H9 (cell line): ENCODE results near the gene HOXD12. TPM values are rescaled to one million over a fixed set of nuclear protein-coding genes. Genes with fewer than 3 reads are reported as not detected.

Source experiments
- DNase-seq: peaks from one replicate; pipeline ENCODE4 v3.0.0-alpha.2; 2017
- H2AFZ ChIP-seq: one replicate; pipeline ENCODE4 v1.6.1; 2013; ENCODE audit warnings: mild to moderate bottlenecking, low read length, control low read depth, moderate library complexity
- H2AK5ac ChIP-seq: 2 replicates; pipeline ENCODE4 v1.6.1; 2013; ENCODE audit warnings: low read length, control low read depth, mixed read lengths; ENCODE audit not compliant: insufficient read length
- H2BK120ac ChIP-seq: one replicate; pipeline ENCODE4 v1.6.1; 2013; ENCODE audit warnings: low read depth, mild to moderate bottlenecking, low read length, control low read depth, inconsistent platforms; ENCODE audit not compliant: poor library complexity, severe bottlenecking
- H2BK12ac ChIP-seq: 2 replicates; pipeline ENCODE4 v1.6.1; 2013; ENCODE audit warnings: low read length, control low read depth, mixed read lengths, low read depth; ENCODE audit not compliant: insufficient read length
- H2BK15ac ChIP-seq: 2 replicates; pipeline ENCODE4 v1.6.1; 2013; ENCODE audit warnings: low read depth, low read length, control low read depth
- H2BK20ac ChIP-seq: one replicate; pipeline ENCODE4 v1.6.1; 2013; ENCODE audit warnings: low read depth, mild to moderate bottlenecking, low read length, control low read depth, inconsistent platforms; ENCODE audit not compliant: poor library complexity, severe bottlenecking
- H2BK5ac ChIP-seq: 2 replicates; pipeline ENCODE4 v1.6.1; 2013; ENCODE audit warnings: low read length, control low read depth, mixed read lengths; ENCODE audit not compliant: insufficient read length
- H3K14ac ChIP-seq: 2 replicates; pipeline ENCODE4 v1.6.1; 2013; ENCODE audit warnings: low read length, control low read depth; ENCODE audit not compliant: insufficient read depth
- H3K18ac ChIP-seq: 2 replicates; pipeline ENCODE4 v1.6.1; 2013; ENCODE audit warnings: low read depth, mild to moderate bottlenecking, mixed read lengths, low read length, control low read depth; ENCODE audit not compliant: insufficient read length
- H3K23ac ChIP-seq: 2 replicates; pipeline ENCODE4 v1.6.1; 2013; ENCODE audit warnings: low read length, control low read depth, mixed read lengths, low read depth; ENCODE audit not compliant: insufficient read length
- H3K23me2 ChIP-seq: 2 replicates; pipeline ENCODE4 v1.6.1; 2013; ENCODE audit warnings: low read depth, mild to moderate bottlenecking, mixed read lengths, low read length, control low read depth; ENCODE audit not compliant: insufficient read length, poor library complexity, severe bottlenecking
- H3K27ac ChIP-seq: 2 replicates; pipeline ENCODE4 v1.5.1; 2013; ENCODE audit warnings: low read length, control low read depth, mixed read lengths, low read depth; ENCODE audit not compliant: insufficient read length
- H3K27me3 ChIP-seq: 2 replicates; pipeline ENCODE4 v1.6.1; 2013; ENCODE audit warnings: low read length, control low read depth, inconsistent platforms; ENCODE audit not compliant: insufficient read depth
- H3K4ac ChIP-seq: 2 replicates; pipeline ENCODE4 v1.6.1; 2013; ENCODE audit warnings: low read depth, mild to moderate bottlenecking, control low read depth, inconsistent platforms, low read length, moderate library complexity
- H3K4me1 ChIP-seq: 2 replicates; pipeline ENCODE4 v1.6.1; 2013; ENCODE audit warnings: low read length, control low read depth, inconsistent platforms; ENCODE audit not compliant: insufficient read depth
- H3K4me2 ChIP-seq: 2 replicates; pipeline ENCODE4 v1.6.1; 2013; ENCODE audit warnings: low read length, control low read depth, mixed read lengths; ENCODE audit not compliant: insufficient read length, insufficient read depth
- H3K56ac ChIP-seq: 2 replicates; pipeline ENCODE4 v1.6.1; 2013; ENCODE audit warnings: low read depth, mild to moderate bottlenecking, mixed read lengths, low read length, control low read depth; ENCODE audit not compliant: insufficient read length
- H3K79me1 ChIP-seq: 2 replicates; pipeline ENCODE4 v1.6.1; 2013; ENCODE audit warnings: low read depth, mild to moderate bottlenecking, moderate library complexity, low read length, control low read depth, inconsistent platforms; ENCODE audit not compliant: insufficient read depth, poor library complexity, severe bottlenecking
- H3K79me2 ChIP-seq: 2 replicates; pipeline ENCODE4 v1.6.1; 2013; ENCODE audit warnings: low read length, control low read depth, inconsistent platforms; ENCODE audit not compliant: insufficient read depth
- H3K9ac ChIP-seq: 2 replicates; pipeline ENCODE4 v1.6.1; 2013; ENCODE audit warnings: low read length, control low read depth, mixed read lengths; ENCODE audit not compliant: insufficient read length; ENCODE audit errors: extremely low read depth
- H3K9me3 ChIP-seq: one replicate; pipeline ENCODE4 v1.6.1; 2013; ENCODE audit warnings: low read depth, low read length, inconsistent platforms; ENCODE audit not compliant: control insufficient read depth
- H3T11ph ChIP-seq: one replicate; pipeline ENCODE4 v1.6.1; 2013; ENCODE audit warnings: mild to moderate bottlenecking, low read length, control low read depth, inconsistent platforms
- H4K20me1 ChIP-seq: one replicate; pipeline ENCODE4 v1.6.1; 2013; ENCODE audit not compliant: control insufficient read depth, insufficient read length, insufficient read depth
- H4K5ac ChIP-seq: 2 replicates; pipeline ENCODE4 v1.6.1; 2013; ENCODE audit warnings: low read depth, mild to moderate bottlenecking, mixed read lengths, low read length, control low read depth; ENCODE audit not compliant: insufficient read length
- H4K8ac ChIP-seq: replicated peaks from 2 replicates; pipeline ENCODE4 v1.6.1; 2013; ENCODE audit warnings: low read length, control low read depth, mixed read lengths, low read depth; ENCODE audit not compliant: insufficient read length
- H4K91ac ChIP-seq: 2 replicates; pipeline ENCODE4 v1.6.1; 2013; ENCODE audit warnings: low read depth, mild to moderate bottlenecking, moderate library complexity, mixed read lengths, low read length, control low read depth; ENCODE audit not compliant: insufficient read length
- H3K27ac Mint-ChIP-seq, 3 experiments: 2 replicates in 2 of 3; 3 replicates in 1 of 3; pipeline ENCODE4 v1.8.0; 2020 to 2021; ENCODE audit warnings: mixed read lengths in 3 of 3, mild to moderate bottlenecking in 1 of 3, moderate library complexity in 1 of 3
- H3K27me3 Mint-ChIP-seq: 2 replicates; pipeline ENCODE4 v1.8.0; 2021; ENCODE audit warnings: low read depth, mild to moderate bottlenecking, moderate library complexity, mixed read lengths
- H3K36me3 Mint-ChIP-seq, 3 experiments: 2 replicates in 2 of 3; 3 replicates in 1 of 3; pipeline ENCODE4 v1.8.0; 2020 to 2021; ENCODE audit warnings: low read depth in 3 of 3, mixed read lengths in 3 of 3; ENCODE audit not compliant: insufficient read depth in 1 of 3
- H3K4me1 Mint-ChIP-seq, 2 experiments: 2 replicates each; pipeline ENCODE4 v1.8.0; 2020; ENCODE audit warnings: mixed read lengths in 2 of 2
- H3K4me3 Mint-ChIP-seq, 2 experiments: 2 replicates in 1 of 2; 3 replicates in 1 of 2; pipeline ENCODE4 v1.8.0; 2020 to 2021; ENCODE audit warnings: mild to moderate bottlenecking in 2 of 2, mixed read lengths in 2 of 2, moderate library complexity in 1 of 2
- H3K9me3 Mint-ChIP-seq, 2 experiments: 2 replicates in 1 of 2; 3 replicates in 1 of 2; pipeline ENCODE4 v1.8.0; 2020; ENCODE audit warnings: mild to moderate bottlenecking in 2 of 2, mixed read lengths in 2 of 2, moderate library complexity in 1 of 2
- WGBS: extraction: QIAGEN DNeasy Blood & Tissue Kit; methylation state at CpG from one replicate; pipeline ENCODE4 v1.1.7; 2013; ENCODE audit warnings: missing lambda C conversion rate, low lambda C conversion rate, mixed read lengths; ENCODE audit not compliant: insufficient read length; ENCODE audit errors: extremely low coverage; 5-methylcytosine and 5-hydroxymethylcytosine counted together
- total RNA-seq: library from RNA; stranded (reverse); gene quantifications from 2 replicates; pipeline ENCODE4 v1.2.1, GENCODE V29; 2021
- TF ChIP-seq, protein P1 (sequence below): fragments of 200-600 bp; sonication (generic); conservative IDR thresholded peaks from 3 replicates; pipeline ENCODE4 v1.8.0; 2021; ENCODE audit warnings: antibody characterized with exemption, mild to moderate bottlenecking

The HOXD12 gene
- total RNA-seq, 1 experiment from 2014 or later = not detected

GRCh38 chr2:176056406-176056805, 43.2 kb upstream of the HOXD12 start:
- Histone ChIP-seq H2BK12ac (no peak overlapping the region), H2BK20ac (no peak overlapping the region), H3K4me1 (no peaks in the 10 kb centered on the region), H2BK15ac (no peak overlapping the region), H2AFZ (no peak overlapping the region), H2BK5ac (no peak overlapping the region), H4K91ac (no peak overlapping the region), H3K4me2 (no peak overlapping the region), H4K20me1 (no peaks in the 10 kb centered on the region), H3K56ac (no peak overlapping the region), H3K79me1 (no peaks in the 10 kb centered on the region), H3T11ph (no peak overlapping the region), H4K8ac (no peak overlapping the region), H2BK120ac (no peak overlapping the region), H3K79me2 (no peaks in the 10 kb centered on the region), H3K23ac (no peak overlapping the region), H3K27me3 (no peaks in the 10 kb centered on the region), H3K9me3 (no peaks in the 10 kb centered on the region), H3K23me2 (no peaks in the 10 kb centered on the region), H4K5ac (no peak overlapping the region), H3K27ac (no peak overlapping the region), H3K9ac (no peak overlapping the region), H3K4ac (no peak overlapping the region), H2AK5ac (no peak overlapping the region), H3K18ac (no peak overlapping the region), H3K14ac (no peak overlapping the region)
- DNase-seq = no peak
- Mint-ChIP-seq H3K36me3 (no peaks in the 10 kb centered on the region), H3K4me3 (no peak overlapping the region), H3K27me3 (peaks cover 62% of the 10 kb centered on the region), H3K4me1 (no peaks in the 10 kb centered on the region), H3K9me3 (no peaks in the 10 kb centered on the region), H3K27ac (no peak overlapping the region)
- TF ChIP-seq, protein P1, sequence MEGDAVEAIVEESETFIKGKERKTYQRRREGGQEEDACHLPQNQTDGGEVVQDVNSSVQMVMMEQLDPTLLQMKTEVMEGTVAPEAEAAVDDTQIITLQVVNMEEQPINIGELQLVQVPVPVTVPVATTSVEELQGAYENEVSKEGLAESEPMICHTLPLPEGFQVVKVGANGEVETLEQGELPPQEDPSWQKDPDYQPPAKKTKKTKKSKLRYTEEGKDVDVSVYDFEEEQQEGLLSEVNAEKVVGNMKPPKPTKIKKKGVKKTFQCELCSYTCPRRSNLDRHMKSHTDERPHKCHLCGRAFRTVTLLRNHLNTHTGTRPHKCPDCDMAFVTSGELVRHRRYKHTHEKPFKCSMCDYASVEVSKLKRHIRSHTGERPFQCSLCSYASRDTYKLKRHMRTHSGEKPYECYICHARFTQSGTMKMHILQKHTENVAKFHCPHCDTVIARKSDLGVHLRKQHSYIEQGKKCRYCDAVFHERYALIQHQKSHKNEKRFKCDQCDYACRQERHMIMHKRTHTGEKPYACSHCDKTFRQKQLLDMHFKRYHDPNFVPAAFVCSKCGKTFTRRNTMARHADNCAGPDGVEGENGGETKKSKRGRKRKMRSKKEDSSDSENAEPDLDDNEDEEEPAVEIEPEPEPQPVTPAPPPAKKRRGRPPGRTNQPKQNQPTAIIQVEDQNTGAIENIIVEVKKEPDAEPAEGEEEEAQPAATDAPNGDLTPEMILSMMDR = no peak
- WGBS = no CpG with 5 or more reads among the region's 1 CpG
